Esophagus muscularis mucosa (tissue), 3 donors: Measurements from ENCODE around the gene TSSC4.

Experiments used
- POLR2A ChIP-seq: fragments of 450-650 bp; IDR thresholded peaks from one replicate; pipeline ENCODE4 v1.6.1; 2017; ENCODE audit warnings: antibody characterized with exemption, moderate library complexity, mild to moderate bottlenecking, low read depth
- TF ChIP-seq, protein P1 (sequence below), 3 experiments: fragments of 200-600 bp in 2 of 3; fragments of 450-650 bp in 1 of 3; sonication (generic) in 2 of 3; IDR thresholded peaks; one replicate each; pipeline ENCODE4 v1.5.1; 2017 to 2019; ENCODE audit warnings: antibody characterized with exemption in 3 of 3, mild to moderate bottlenecking in 2 of 3, moderate library complexity in 1 of 3

DNA sequence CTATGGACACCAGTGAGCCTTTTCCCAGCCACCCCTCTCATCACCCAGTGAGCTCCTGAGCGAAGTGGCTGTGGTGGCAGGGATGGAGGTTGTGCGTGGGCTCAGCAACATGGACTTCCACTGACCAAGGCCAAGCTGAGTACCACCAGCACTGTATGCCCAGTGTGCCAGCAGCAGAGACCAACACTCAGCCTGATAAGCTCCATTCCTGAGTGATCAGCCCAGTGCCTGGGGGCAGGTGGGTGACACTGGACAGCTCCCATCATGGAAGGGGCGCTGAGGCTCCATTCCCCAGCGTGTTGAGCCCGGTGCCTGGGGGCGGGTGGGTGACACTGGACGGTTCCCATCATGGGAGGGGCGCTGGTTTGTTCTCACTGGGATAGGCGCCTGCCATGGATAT is 41.0 kb upstream of the TSSC4 start:
- TF ChIP-seq, protein P1, sequence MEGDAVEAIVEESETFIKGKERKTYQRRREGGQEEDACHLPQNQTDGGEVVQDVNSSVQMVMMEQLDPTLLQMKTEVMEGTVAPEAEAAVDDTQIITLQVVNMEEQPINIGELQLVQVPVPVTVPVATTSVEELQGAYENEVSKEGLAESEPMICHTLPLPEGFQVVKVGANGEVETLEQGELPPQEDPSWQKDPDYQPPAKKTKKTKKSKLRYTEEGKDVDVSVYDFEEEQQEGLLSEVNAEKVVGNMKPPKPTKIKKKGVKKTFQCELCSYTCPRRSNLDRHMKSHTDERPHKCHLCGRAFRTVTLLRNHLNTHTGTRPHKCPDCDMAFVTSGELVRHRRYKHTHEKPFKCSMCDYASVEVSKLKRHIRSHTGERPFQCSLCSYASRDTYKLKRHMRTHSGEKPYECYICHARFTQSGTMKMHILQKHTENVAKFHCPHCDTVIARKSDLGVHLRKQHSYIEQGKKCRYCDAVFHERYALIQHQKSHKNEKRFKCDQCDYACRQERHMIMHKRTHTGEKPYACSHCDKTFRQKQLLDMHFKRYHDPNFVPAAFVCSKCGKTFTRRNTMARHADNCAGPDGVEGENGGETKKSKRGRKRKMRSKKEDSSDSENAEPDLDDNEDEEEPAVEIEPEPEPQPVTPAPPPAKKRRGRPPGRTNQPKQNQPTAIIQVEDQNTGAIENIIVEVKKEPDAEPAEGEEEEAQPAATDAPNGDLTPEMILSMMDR (IDR thresholded peaks at IDR 0.05): no peak
- TF ChIP-seq POLR2A: no peak
